ENCODE results near the gene EML4. TPM values are rescaled to one million over a fixed set of nuclear protein-coding genes. Genes with fewer than 3 reads are reported as not detected.

EML4 gene
- total and polyA plus RNA-seq, 2 of the 13 experiments (the other 11 are each of a cell fraction or from before 2014, with no cell fraction given): 243 to 476 TPM

DNA sequence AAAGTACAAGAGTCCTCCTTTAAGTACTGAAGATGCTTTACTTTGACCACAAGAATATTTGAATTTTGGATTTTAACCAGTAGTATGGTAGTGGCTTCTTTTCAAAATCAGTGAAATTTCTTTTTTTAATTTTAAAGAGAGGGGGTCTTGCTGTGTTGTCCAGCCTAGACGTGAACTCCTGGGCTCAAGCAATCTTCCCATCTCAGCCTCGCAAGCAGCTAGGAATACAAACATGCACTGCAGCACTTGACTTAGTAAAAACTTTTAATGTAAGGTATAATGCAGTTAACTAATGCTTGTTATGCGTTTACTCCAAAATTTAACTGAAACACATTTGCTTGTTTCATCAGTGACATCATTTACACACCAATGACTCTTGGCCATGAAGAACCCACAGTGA is 49.6 kb downstream of the EML4 start (continued):
- TF ChIP-seq, protein P1, sequence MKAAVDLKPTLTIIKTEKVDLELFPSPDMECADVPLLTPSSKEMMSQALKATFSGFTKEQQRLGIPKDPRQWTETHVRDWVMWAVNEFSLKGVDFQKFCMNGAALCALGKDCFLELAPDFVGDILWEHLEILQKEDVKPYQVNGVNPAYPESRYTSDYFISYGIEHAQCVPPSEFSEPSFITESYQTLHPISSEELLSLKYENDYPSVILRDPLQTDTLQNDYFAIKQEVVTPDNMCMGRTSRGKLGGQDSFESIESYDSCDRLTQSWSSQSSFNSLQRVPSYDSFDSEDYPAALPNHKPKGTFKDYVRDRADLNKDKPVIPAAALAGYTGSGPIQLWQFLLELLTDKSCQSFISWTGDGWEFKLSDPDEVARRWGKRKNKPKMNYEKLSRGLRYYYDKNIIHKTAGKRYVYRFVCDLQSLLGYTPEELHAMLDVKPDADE (CRISPR knock-in tag; IDR thresholded peaks at IDR 0.05): no peak
- TF ChIP-seq XRCC5 (optimal IDR thresholded peaks at IDR 0.05; ENCODE audit: low read length): no peak
- TF ChIP-seq, protein P2, sequence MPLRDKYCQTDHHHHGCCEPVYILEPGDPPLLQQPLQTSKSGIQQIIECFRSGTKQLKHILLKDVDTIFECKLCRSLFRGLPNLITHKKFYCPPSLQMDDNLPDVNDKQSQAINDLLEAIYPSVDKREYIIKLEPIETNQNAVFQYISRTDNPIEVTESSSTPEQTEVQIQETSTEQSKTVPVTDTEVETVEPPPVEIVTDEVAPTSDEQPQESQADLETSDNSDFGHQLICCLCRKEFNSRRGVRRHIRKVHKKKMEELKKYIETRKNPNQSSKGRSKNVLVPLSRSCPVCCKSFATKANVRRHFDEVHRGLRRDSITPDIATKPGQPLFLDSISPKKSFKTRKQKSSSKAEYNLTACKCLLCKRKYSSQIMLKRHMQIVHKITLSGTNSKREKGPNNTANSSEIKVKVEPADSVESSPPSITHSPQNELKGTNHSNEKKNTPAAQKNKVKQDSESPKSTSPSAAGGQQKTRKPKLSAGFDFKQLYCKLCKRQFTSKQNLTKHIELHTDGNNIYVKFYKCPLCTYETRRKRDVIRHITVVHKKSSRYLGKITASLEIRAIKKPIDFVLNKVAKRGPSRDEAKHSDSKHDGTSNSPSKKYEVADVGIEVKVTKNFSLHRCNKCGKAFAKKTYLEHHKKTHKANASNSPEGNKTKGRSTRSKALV (CRISPR knock-in tag; IDR thresholded peaks at IDR 0.05): no peak
- TF ChIP-seq FLYWCH1 (CRISPR knock-in tag; IDR thresholded peaks at IDR 0.05): no peak
- TF ChIP-seq ZNF232 (CRISPR knock-in tag; IDR thresholded peaks at IDR 0.05; ENCODE audit: borderline replicate concordance): no peak
- no peak for TF ChIP-seq ZNF572 (CRISPR knock-in tag; IDR thresholded peaks at IDR 0.05)
- TF ChIP-seq JARID2 (CRISPR knock-in tag; IDR thresholded peaks at IDR 0.05; ENCODE audit: insufficient replicate concordance): no peak
- 0 out of 2 replicates have a peak, but pooled peaks have one; percentile 5 for TF ChIP-seq RARA (CRISPR knock-in tag; IDR thresholded peaks at IDR 0.05)

DNA sequence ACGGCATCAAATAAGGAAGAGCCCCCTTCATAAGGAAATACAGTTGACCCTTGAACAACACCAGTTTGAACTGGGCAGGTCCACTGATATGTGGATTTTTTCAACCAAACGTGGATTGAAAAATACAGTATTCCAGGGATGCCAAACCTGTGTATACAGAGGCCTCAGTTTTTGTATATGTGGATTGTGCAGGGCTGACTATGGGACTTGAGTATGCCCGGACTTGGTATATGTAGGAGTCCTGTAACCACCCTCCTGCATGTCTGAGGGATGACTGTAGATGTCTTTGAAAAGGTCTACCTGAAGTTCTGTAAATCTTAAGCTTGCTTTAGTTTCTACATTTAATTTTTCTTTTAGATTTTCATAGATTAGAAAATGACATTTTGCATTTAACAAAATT is 50.0 kb downstream of the EML4 start:
- ChIA-PET CTCF (ENCODE audit: low intra/inter-chr PET ratio, low total read pairs) (no interaction called here), POLR2A (no interaction called here)
- no peak for FAIRE-seq
- in situ Hi-C loops (cut with HindIII; ENCODE audit: extremely low pct_ligation_motif_present, low pct_unique_long_range_greater_than_20kb) (no loop called here), intact Hi-C loops (cut with micrococcal nuclease; ENCODE audit: unreplicated experiment) (no loop called here)
- Histone ChIP-seq H3K4me2 (ENCODE audit: low read depth, low read length) (no peak overlapping the region), H3K27me3 (ENCODE audit: control insufficient read depth in 1 of 2, insufficient read depth in 2 of 2, low read length in 2 of 2) (no peaks in the 10 kb centered on the region), H3K9me3 (ENCODE audit: low read length) (no peaks in the 10 kb centered on the region), H3K4me3 (replicated peaks in 1 of 3; ENCODE audit: insufficient read depth in 1 of 3, low read depth in 2 of 3, low read length in 3 of 3) (no peak overlapping the region), H3K27ac (ENCODE audit: extremely low read length, insufficient read depth, low read length) (no peak overlapping the region), H3K79me2 (ENCODE audit: insufficient read depth, low read length) (peaks cover 99% of the 10 kb centered on the region), H4K20me1 (ENCODE audit: insufficient read depth, low read length) (peaks cover 99% of the 10 kb centered on the region), H3K36me3 (replicated peaks in 1 of 2; ENCODE audit: control insufficient read depth in 1 of 2, insufficient read depth in 2 of 2, low read length in 2 of 2) (peaks cover 13 to 42% of the 10 kb centered on the region in 2 experiments), H3K9ac (ENCODE audit: insufficient read depth, low read depth, low read length) (no peak overlapping the region), H2AFZ (ENCODE audit: low read length) (no peak overlapping the region), H3K4me1 (ENCODE audit: insufficient read depth, low read length) (peaks cover 100% of the 10 kb centered on the region)
- WGBS (ENCODE audit: low lambda C conversion rate): 71% methylated on average over 3 of the region's 3 CpGs
- TF ChIP-seq HMG20A (CRISPR knock-in tag; IDR thresholded peaks at IDR 0.05; ENCODE audit: borderline replicate concordance): 0 out of 2 replicates have a peak, but pooled peaks have one; percentile 4
- TF ChIP-seq XRCC5 (optimal IDR thresholded peaks at IDR 0.05; ENCODE audit: low read length): no peak
- no TSS peak for BruUV-seq (replicated peaks)
- no peak for DNase-seq (ENCODE audit: low spot score)
- peak; percentile 21; the same call in 2 of the 3 replicates for ATAC-seq

Measured in HepG2 (cell line).